ENCODE results near the gene ZNF521.

ZNF521 gene

DNA sequence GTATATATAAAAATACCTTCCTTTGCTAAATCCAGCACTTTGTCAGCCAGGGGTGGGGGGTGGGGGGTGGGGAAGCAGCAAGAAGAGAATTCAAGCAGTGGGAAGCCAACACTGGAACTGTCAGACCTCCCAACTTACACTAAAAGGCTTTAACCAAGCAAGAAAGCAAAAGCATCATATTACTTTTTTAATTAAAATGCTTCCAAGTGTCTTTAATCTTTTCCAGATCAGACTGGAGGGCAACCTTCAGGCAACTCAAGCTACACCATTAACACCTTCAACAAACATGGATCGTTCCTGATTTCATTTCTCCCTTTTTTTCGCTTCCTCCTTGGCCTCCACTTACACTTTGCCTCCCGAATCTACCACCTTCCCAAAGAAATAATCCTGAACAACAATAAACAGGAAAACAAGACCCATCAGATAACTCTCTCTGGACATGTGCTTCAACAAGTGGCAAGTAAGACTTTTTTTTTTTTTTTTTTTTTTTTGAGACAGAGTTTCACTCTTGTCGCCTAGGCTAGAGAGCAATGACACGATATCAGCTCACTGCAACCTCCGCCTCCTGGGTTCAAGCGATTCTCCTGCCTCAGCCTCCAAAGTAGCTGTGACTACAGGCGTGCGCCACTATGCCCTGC, 35.5 kb downstream of the ZNF521 start:
- H3K27ac Mint-ChIP-seq, result no peak overlapping the region
- H3K4me3 Mint-ChIP-seq, result no peak overlapping the region

GRCh38 chr18:25314838-25315190, 37.2 kb downstream of the ZNF521 start:
- Mint-ChIP-seq H3K27me3 (no peaks in the 10 kb centered on the region), H3K9me3 (no peaks in the 10 kb centered on the region)

More for the DNA sequence above, 35.5 kb downstream of the ZNF521 start:
- no peaks in the 10 kb centered on the region for H3K4me1 Mint-ChIP-seq
- ATAC-seq (replicated peaks), result no peak
- H3K36me3 Mint-ChIP-seq, result no peaks in the 10 kb centered on the region
- no peaks in the 10 kb centered on the region for H3K9me3 Mint-ChIP-seq
- no peak for DNase-seq
- H3K27me3 Mint-ChIP-seq, result no peaks in the 10 kb centered on the region

DNA sequence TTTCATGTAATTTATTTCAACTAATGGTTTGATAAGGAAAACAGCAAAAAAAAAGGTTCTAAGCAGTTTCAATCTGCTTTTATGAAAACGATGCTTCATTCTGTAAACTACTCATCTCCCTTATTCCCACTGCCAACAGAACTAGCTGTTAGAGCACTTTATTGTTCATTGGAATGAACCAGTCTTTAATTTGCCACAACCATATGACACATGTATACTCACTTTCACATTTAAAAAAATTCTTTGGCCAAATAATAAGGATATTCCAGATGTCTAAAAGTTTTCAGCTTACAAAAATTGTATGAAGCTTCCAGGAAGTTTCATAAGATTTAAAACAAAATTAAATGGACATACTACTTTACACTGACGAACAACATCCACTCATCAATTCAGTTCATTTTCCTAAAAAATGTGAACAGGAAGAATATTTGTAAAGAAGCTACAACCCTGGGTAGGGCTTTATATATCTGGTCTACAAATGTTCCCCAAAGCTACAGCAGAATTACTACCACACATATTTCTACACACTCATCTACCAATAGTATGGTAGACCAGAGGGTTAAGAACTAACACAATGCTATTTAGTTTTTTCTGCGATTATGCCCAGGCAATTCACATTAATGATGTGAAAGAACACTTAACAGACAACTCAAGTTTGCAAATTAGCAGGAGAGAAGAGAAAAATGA, 37.7 kb downstream of the ZNF521 start:
- Mint-ChIP-seq H3K36me3 (no peaks in the 10 kb centered on the region), H3K27ac (no peak overlapping the region)
- no peak for ATAC-seq (replicated peaks)

More at GRCh38 chr18:25314838-25315190, 37.2 kb downstream of the ZNF521 start:
- Mint-ChIP-seq H3K27ac (no peak overlapping the region), H3K4me1 (no peaks in the 10 kb centered on the region), H3K36me3 (no peaks in the 10 kb centered on the region), H3K4me3 (no peak overlapping the region)
- ATAC-seq (replicated peaks), result no peak
- DNase-seq, result no peak

GRCh38 chr18:25313268-25313667, 38.7 kb downstream of the ZNF521 start:
- H3K36me3 Mint-ChIP-seq, result no peaks in the 10 kb centered on the region
- no peak for ATAC-seq (replicated peaks)

More for the DNA sequence above, 37.7 kb downstream of the ZNF521 start:
- no peaks in the 10 kb centered on the region for H3K4me1 Mint-ChIP-seq
- H3K27me3 Mint-ChIP-seq, result no peaks in the 10 kb centered on the region
- no peak for DNase-seq
- H3K9me3 Mint-ChIP-seq, result no peaks in the 10 kb centered on the region
- no peak overlapping the region for H3K4me3 Mint-ChIP-seq

GRCh38 chr18:25310045-25310444, 41.9 kb downstream of the ZNF521 start:
- Mint-ChIP-seq H3K36me3 (no peaks in the 10 kb centered on the region), H3K27ac (no peak overlapping the region), H3K9me3 (no peaks in the 10 kb centered on the region), H3K27me3 (peaks cover 0 to 4% of the 10 kb centered on the region in 2 donors), H3K4me1 (no peaks in the 10 kb centered on the region), H3K4me3 (no peak overlapping the region)
- DNase-seq (no peak), ATAC-seq (replicated peaks) (no peak)

More at GRCh38 chr18:25313268-25313667, 38.7 kb downstream of the ZNF521 start:
- Mint-ChIP-seq H3K9me3 (no peaks in the 10 kb centered on the region), H3K27ac (no peak overlapping the region), H3K27me3 (peaks cover 0 to 4% of the 10 kb centered on the region in 2 donors), H3K4me3 (no peak overlapping the region), H3K4me1 (no peaks in the 10 kb centered on the region)
- DNase-seq, result no peak

GRCh38 chr18:25308381-25308780, 43.6 kb downstream of the ZNF521 start:
- Mint-ChIP-seq H3K27ac (no peak overlapping the region), H3K27me3 (peaks cover 0 to 4% of the 10 kb centered on the region in 2 donors), H3K36me3 (no peaks in the 10 kb centered on the region), H3K4me1 (no peaks in the 10 kb centered on the region), H3K4me3 (no peak overlapping the region), H3K9me3 (no peaks in the 10 kb centered on the region)
- DNase-seq (no peak), ATAC-seq (replicated peaks) (no peak)

GRCh38 chr18:25307192-25307591, 44.8 kb downstream of the ZNF521 start:
- ATAC-seq (replicated peaks) (no peak), DNase-seq (no peak)
- Mint-ChIP-seq H3K27ac (no peak overlapping the region), H3K4me1 (no peaks in the 10 kb centered on the region), H3K4me3 (no peak overlapping the region), H3K27me3 (peaks cover 0 to 4% of the 10 kb centered on the region in 2 donors), H3K36me3 (no peaks in the 10 kb centered on the region), H3K9me3 (no peaks in the 10 kb centered on the region)

GRCh38 chr18:25306671-25307070, 45.3 kb downstream of the ZNF521 start:
- Mint-ChIP-seq H3K9me3 (no peaks in the 10 kb centered on the region), H3K27me3 (peaks cover 0 to 4% of the 10 kb centered on the region in 2 donors), H3K27ac (no peak overlapping the region), H3K4me3 (no peak overlapping the region), H3K36me3 (no peaks in the 10 kb centered on the region), H3K4me1 (no peaks in the 10 kb centered on the region)
- ATAC-seq (replicated peaks) (no peak), DNase-seq (no peak)

DNA sequence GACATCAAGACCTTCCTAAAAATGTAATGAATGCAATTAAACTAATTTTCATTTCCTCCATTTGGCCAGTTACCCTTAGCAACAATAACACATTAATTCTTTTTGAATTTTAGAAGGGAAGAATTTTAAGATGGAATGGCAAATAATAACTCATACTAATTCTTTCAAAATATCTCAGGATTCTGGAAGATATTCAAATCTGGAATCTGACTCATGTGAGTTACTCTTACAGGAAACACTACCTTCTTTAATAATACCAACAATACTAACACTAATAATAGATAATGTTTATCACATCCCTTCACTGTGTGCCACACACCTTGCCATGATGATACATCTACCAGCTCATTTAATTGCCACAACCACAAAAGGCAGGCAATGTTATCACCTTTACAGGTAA, 46.4 kb downstream of the ZNF521 start:
- no peaks in the 10 kb centered on the region for H3K36me3 Mint-ChIP-seq
- H3K27ac Mint-ChIP-seq, result no peak overlapping the region
- ATAC-seq (replicated peaks) (no peak), DNase-seq (no peak)
- no peaks in the 10 kb centered on the region for H3K9me3 Mint-ChIP-seq
- H3K4me3 Mint-ChIP-seq, result no peak overlapping the region
- peaks cover 0 to 4% of the 10 kb centered on the region in 2 donors for H3K27me3 Mint-ChIP-seq
- no peaks in the 10 kb centered on the region for H3K4me1 Mint-ChIP-seq

DNA sequence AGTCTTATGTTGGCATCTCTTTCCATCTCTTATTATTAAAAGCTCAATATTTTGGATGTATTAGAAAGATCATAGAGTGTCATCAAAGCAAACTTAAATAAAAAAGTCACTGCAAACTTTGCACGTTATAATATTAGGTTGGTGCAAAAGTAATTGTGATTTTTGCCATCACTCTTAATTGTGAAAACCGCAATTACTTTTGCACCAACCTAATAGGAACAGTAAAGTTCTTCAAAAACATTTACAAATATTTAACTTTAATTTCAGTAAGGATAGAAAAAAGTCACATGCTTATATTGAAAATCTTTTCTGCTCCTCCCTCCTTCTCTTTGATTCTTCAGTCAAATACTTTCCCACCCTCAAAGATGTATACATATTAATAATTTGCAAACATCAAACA, 51.5 kb downstream of the ZNF521 start:
- Mint-ChIP-seq H3K9me3 (no peaks in the 10 kb centered on the region), H3K4me3 (no peak overlapping the region), H3K36me3 (no peaks in the 10 kb centered on the region), H3K27ac (no peak overlapping the region), H3K4me1 (no peaks in the 10 kb centered on the region), H3K27me3 (no peaks in the 10 kb centered on the region)
- DNase-seq (no peak), ATAC-seq (replicated peaks) (no peak)

DNA sequence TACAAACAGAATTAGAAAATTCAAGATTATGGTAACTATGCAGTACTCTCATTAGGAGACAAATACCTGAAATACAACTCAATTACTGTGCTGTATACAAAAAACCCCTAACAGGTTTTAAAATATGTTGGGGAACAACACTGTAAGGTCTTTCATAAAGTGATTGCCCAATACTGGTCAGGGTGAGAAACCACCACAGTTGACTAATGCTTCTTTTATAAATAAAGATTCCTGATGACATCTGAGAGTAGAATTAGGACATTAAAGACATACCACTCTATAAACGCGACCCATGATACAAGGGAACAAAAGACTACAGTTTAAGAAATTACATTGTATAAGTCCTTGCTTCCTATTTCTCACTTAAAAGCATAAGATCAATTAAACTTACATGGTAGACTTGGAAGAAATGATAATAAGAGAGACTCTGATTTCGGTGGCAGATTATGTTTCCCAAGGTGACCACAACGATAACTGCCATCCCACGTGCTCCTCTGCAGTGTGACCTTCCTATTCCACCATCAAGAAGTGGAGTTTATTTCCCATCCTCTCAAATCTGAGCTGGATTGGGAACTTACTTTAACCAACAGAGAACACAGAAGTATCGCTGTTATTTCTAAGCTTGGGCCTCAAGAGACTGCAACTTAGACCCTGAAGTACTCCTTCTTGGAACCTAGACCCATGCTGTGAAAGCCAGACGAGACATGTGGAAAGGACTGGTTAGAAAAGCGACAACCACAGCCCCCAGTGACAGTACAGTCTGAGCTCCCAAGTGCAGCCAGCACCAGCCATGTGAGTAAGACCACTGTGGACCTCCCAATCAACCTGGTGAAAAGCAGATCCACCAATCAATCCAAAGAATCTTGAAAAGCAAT, 52.3 kb downstream of the ZNF521 start:
- H3K27ac Mint-ChIP-seq, result no peak overlapping the region
- no peaks in the 10 kb centered on the region for H3K36me3 Mint-ChIP-seq
- ATAC-seq (replicated peaks), result no peak
- no peak for DNase-seq
- no peak overlapping the region for H3K4me3 Mint-ChIP-seq
- H3K9me3 Mint-ChIP-seq, result no peaks in the 10 kb centered on the region
- no peaks in the 10 kb centered on the region for H3K27me3 Mint-ChIP-seq
- no peaks in the 10 kb centered on the region for H3K4me1 Mint-ChIP-seq

- Mint-ChIP-seq H3K27me3 (no peaks in the 10 kb centered on the region), H3K36me3 (no peaks in the 10 kb centered on the region), H3K4me1 (no peaks in the 10 kb centered on the region), H3K4me3 (no peak overlapping the region), H3K27ac (no peak overlapping the region), H3K9me3 (no peaks in the 10 kb centered on the region)
- ATAC-seq (replicated peaks) (no peak), DNase-seq (no peak)
Observed at GRCh38 chr18:25298853-25299274, 53.1 kb downstream of the ZNF521 start.

GRCh38 chr18:25295624-25296138, 56.3 kb downstream of the ZNF521 start:
- H3K4me1 Mint-ChIP-seq, result no peaks in the 10 kb centered on the region
- DNase-seq, result no peak
- H3K4me3 Mint-ChIP-seq, result no peak overlapping the region
- no peaks in the 10 kb centered on the region for H3K9me3 Mint-ChIP-seq
- no peaks in the 10 kb centered on the region for H3K27me3 Mint-ChIP-seq
- no peak for ATAC-seq (replicated peaks)
- no peaks in the 10 kb centered on the region for H3K36me3 Mint-ChIP-seq
- no peak overlapping the region for H3K27ac Mint-ChIP-seq

GRCh38 chr18:25291150-25291549, 60.8 kb downstream of the ZNF521 start:
- Mint-ChIP-seq H3K4me3 (no peak overlapping the region), H3K9me3 (no peaks in the 10 kb centered on the region), H3K27ac (no peak overlapping the region), H3K4me1 (no peaks in the 10 kb centered on the region), H3K27me3 (no peaks in the 10 kb centered on the region), H3K36me3 (no peaks in the 10 kb centered on the region)
- no peak for DNase-seq
- ATAC-seq (replicated peaks), result no peak
